HG03066 (cell line): ENCODE data around the gene IDI2.

ENCODE experiments used
- ATAC-seq: cut with Tn5 transposase; IDR thresholded peaks from one replicate; pipeline ENCODE4 v1.9.1; 2021; ENCODE audit warnings: low read depth; ENCODE audit not compliant: unreplicated experiment

Gene IDI2

GRCh38 chr10:986137-986825 lies 39.4 kb downstream of the IDI2 start:
- no peak for ATAC-seq

GRCh38 chr10:985361-985760 lies 40.3 kb downstream of the IDI2 start:
- no peak for ATAC-seq

- ATAC-seq, result no peak
These were observed 41.5 kb downstream of the IDI2 start for GRCh38 chr10:983971-984655.

GRCh38 chr10:983401-983800 lies 42.3 kb downstream of the IDI2 start:
- ATAC-seq, result no peak

GRCh38 chr10:980468-981093 lies 45.1 kb downstream of the IDI2 start:
- no peak for ATAC-seq

GRCh38 chr10:978826-979421 lies 46.7 kb downstream of the IDI2 start:
- no peak for ATAC-seq

GRCh38 chr10:976316-976715 lies 49.3 kb downstream of the IDI2 start:
- ATAC-seq, result no peak

- no peak for ATAC-seq
These were observed 50.9 kb downstream of the IDI2 start for GRCh38 chr10:974785-975074.

DNA sequence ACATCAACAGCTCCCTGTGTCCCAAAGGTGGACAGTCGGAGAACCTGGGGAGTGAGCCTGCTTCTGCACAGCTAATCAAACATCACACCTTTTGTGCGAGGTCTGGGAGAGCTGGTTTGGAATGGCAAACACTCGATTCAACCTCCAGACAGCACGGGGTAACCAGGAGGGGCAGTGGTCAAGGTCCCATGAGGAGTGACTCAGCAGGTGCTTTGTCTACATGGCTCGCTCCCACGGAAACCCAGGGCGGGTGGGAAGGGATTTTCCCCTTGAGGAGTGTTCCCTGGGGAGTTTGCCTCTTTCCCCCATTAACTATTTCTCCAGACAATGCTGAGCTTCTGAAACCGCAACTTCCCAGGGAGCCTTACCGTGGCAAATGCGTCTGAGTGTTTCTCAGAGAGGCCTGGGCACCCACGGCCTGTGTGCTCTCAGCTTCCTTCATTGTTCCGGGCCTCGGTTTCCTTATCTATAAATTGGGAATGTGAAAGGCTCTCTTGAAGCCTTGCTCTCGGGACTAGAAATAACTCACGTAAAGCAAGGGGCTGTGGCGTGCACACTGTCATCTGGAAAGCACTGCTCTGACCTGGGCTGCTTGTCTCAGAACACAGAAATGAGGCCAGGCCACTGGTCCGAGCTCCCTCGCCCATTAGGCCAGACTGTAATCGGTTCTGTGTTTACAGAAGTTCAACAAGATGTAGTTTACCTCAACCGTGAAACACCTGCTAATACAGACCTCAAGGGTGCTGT lies 51.4 kb downstream of the IDI2 start:
- ATAC-seq, result no peak

GRCh38 chr10:972763-973162 lies 52.9 kb downstream of the IDI2 start:
- ATAC-seq, result no peak

DNA sequence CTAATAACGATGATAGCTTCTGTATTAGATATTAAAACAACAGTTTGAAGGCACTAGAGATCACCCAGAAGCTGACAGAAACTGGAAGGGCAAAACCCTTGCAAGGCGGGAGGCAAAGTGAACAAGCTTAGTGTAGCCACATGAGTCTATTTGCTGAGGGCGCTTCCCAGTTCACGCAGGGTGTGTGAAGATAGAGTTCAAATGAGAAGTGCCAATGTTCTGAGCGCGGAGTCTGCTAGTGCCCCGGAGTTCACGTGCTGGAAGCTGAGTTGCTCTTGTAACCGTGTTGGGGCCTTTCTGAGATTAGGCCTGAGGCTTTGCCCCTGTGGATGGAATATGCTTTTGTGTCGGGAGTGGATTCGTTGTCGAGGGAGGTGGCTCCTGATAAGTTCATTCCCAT lies 54.0 kb downstream of the IDI2 start:
- no peak for ATAC-seq

GRCh38 chr10:971150-971542 lies 54.5 kb downstream of the IDI2 start:
- no peak for ATAC-seq

- no peak for ATAC-seq
These were observed 55.1 kb downstream of the IDI2 start for GRCh38 chr10:970311-971149.

DNA sequence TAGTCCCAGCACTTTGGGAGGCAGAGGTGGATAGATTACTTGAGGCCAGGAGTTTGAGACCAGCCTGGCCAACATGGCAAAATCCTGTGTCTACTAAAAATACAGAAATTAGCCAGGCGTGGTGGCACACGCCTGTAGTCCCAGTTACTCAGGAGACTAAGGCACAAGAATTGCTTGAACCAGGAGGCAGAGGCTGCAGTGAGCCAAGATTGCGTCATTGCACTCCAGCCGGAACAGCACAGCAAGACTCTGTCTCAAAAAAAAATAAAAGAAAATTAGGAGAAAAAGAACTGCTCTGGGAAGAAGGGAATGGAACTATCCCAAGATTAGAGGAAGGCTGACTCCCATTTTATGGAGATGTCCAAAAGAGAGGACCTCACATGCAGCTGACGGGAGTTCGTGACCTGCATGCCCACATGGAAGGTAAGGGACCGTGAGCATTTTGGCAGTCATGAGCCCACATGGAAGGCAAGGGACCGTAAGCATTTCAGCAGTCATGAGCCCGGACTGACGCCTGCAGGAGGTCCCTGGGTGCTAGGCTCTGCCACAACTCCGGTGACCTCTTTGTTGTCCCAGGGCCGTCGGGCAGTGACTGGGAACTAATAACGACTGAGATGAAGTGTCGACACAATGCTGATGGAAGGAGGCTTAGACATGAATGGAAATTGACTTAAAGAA lies 56.0 kb downstream of the IDI2 start:
- ATAC-seq, result no peak
